Astrocyte (in vitro differentiated cells and primary cell): ENCODE data around the gene ADAMTS16. TPM values are rescaled to one million over a fixed set of nuclear protein-coding genes. Genes with fewer than 3 reads are reported as not detected.

Experiments
- DNase-seq: peaks from one replicate; pipeline ENCODE4 v3.0.0-alpha.2; 2010; ENCODE audit warnings: low read depth
- FAIRE-seq: peaks from 2 replicates; lab custom pipeline; 2011; peaks lifted over from hg19 to GRCh38; lab: Jason Lieb, UNC
- H2AFZ ChIP-seq: 2 replicates; pipeline ENCODE4 v1.6.0; 2012; ENCODE audit warnings: low read depth, low read length, inconsistent platforms
- H3K27ac ChIP-seq: 2 replicates; pipeline ENCODE4 v1.5.1; 2011; ENCODE audit warnings: low read depth, low read length, inconsistent platforms
- H3K27me3 ChIP-seq: 2 replicates; pipeline ENCODE4 v1.6.0; 2011; ENCODE audit warnings: low read length, inconsistent platforms; ENCODE audit not compliant: insufficient read depth
- H3K36me3 ChIP-seq: 2 replicates; pipeline ENCODE4 v1.5.1; 2011; ENCODE audit warnings: low read length, inconsistent platforms; ENCODE audit not compliant: insufficient read depth
- H3K4me1 ChIP-seq: 2 replicates; pipeline ENCODE4 v1.5.1; 2011; ENCODE audit warnings: low read length, inconsistent platforms; ENCODE audit not compliant: insufficient read depth
- H3K4me2 ChIP-seq: 2 replicates; pipeline ENCODE4 v1.6.0; 2012; ENCODE audit warnings: low read length, inconsistent platforms
- H3K4me3 ChIP-seq: 2 replicates; pipeline ENCODE4 v1.5.1; 2011; ENCODE audit warnings: low read depth, mild to moderate bottlenecking, low read length, inconsistent platforms; ENCODE audit not compliant: insufficient read depth
- H3K79me2 ChIP-seq: 2 replicates; pipeline ENCODE4 v1.6.0; 2012; ENCODE audit warnings: mild to moderate bottlenecking, low read length, inconsistent platforms; ENCODE audit not compliant: insufficient read depth
- H3K9ac ChIP-seq: 2 replicates; pipeline ENCODE4 v1.6.0; 2012; ENCODE audit warnings: mild to moderate bottlenecking, low read length, inconsistent platforms
- H3K9me3 ChIP-seq: 2 replicates; pipeline ENCODE4 v1.5.1; 2012; ENCODE audit warnings: low read depth, mild to moderate bottlenecking, low read length, inconsistent platforms; ENCODE audit not compliant: insufficient read depth
- H4K20me1 ChIP-seq: 2 replicates; pipeline ENCODE4 v1.6.0; 2012; ENCODE audit warnings: low read length, inconsistent platforms; ENCODE audit not compliant: insufficient read depth
- H3K27ac Mint-ChIP-seq: one replicate; pipeline ENCODE4 v1.8.0; 2021; ENCODE audit warnings: mild to moderate bottlenecking, mixed read lengths; ENCODE audit not compliant: unreplicated experiment
- H3K27me3 Mint-ChIP-seq: one replicate; pipeline ENCODE4 v1.8.0; 2021; ENCODE audit warnings: low read depth, mixed read lengths; ENCODE audit not compliant: unreplicated experiment
- H3K36me3 Mint-ChIP-seq: one replicate; pipeline ENCODE4 v1.8.0; 2021; ENCODE audit warnings: low read depth, mixed read lengths; ENCODE audit not compliant: unreplicated experiment
- H3K4me1 Mint-ChIP-seq: one replicate; pipeline ENCODE4 v1.8.0; 2021; ENCODE audit warnings: low read depth, mixed read lengths; ENCODE audit not compliant: unreplicated experiment
- H3K4me3 Mint-ChIP-seq: one replicate; pipeline ENCODE4 v1.8.0; 2021; ENCODE audit warnings: mild to moderate bottlenecking, moderate library complexity, mixed read lengths; ENCODE audit not compliant: unreplicated experiment
- H3K9me3 Mint-ChIP-seq: one replicate; pipeline ENCODE4 v1.8.0; 2021; ENCODE audit warnings: mild to moderate bottlenecking, mixed read lengths; ENCODE audit not compliant: unreplicated experiment
- EZH2 ChIP-seq: IDR thresholded peaks from 2 replicates; pipeline ENCODE4 v1.6.1; 2012; ENCODE audit warnings: mild to moderate bottlenecking, low read length, inconsistent platforms; ENCODE audit not compliant: insufficient read depth
- total RNA-seq: library from RNA; stranded (reverse); gene quantifications from 2 replicates; pipeline ENCODE4 v1.2.1, GENCODE V29; 2021
- TF ChIP-seq, protein P1 (sequence below): IDR thresholded peaks from 2 replicates; pipeline ENCODE4 v1.5.1; 2011; ENCODE audit warnings: low read depth, mild to moderate bottlenecking, inconsistent platforms, low read length, moderate library complexity; ENCODE audit not compliant: insufficient read depth

Gene ADAMTS16
- total RNA-seq, 1 donor from 2014 or later, result 5.7 TPM

- Mint-ChIP-seq H3K27ac (no peak overlapping the region), H3K36me3 (peaks cover 1% of the 10 kb centered on the region), H3K9me3 (peaks cover 2% of the 10 kb centered on the region), H3K4me1 (peaks cover 30% of the 10 kb centered on the region), H3K4me3 (no peak overlapping the region), H3K27me3 (peaks cover 3% of the 10 kb centered on the region)
- H3K79me2 ChIP-seq, result no peaks in the 10 kb centered on the region
- no peak overlapping the region for H3K4me3 ChIP-seq
- H3K27ac ChIP-seq, result no peak overlapping the region
- no peaks in the 10 kb centered on the region for H3K9me3 ChIP-seq
- no peak overlapping the region for H3K9ac ChIP-seq
- no peaks in the 10 kb centered on the region for H4K20me1 ChIP-seq
- H3K4me1 ChIP-seq, result peaks cover 21% of the 10 kb centered on the region
- no peaks in the 10 kb centered on the region for H3K27me3 ChIP-seq
- TF ChIP-seq, protein P1, sequence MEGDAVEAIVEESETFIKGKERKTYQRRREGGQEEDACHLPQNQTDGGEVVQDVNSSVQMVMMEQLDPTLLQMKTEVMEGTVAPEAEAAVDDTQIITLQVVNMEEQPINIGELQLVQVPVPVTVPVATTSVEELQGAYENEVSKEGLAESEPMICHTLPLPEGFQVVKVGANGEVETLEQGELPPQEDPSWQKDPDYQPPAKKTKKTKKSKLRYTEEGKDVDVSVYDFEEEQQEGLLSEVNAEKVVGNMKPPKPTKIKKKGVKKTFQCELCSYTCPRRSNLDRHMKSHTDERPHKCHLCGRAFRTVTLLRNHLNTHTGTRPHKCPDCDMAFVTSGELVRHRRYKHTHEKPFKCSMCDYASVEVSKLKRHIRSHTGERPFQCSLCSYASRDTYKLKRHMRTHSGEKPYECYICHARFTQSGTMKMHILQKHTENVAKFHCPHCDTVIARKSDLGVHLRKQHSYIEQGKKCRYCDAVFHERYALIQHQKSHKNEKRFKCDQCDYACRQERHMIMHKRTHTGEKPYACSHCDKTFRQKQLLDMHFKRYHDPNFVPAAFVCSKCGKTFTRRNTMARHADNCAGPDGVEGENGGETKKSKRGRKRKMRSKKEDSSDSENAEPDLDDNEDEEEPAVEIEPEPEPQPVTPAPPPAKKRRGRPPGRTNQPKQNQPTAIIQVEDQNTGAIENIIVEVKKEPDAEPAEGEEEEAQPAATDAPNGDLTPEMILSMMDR, result no peak
- TF ChIP-seq EZH2, result no peak
- no peak overlapping the region for H2AFZ ChIP-seq
- H3K4me2 ChIP-seq, result no peak overlapping the region
- no peak for DNase-seq
- no peak for FAIRE-seq
- no peaks in the 10 kb centered on the region for H3K36me3 ChIP-seq
These were observed 155.9 kb downstream of the ADAMTS16 start for GRCh38 chr5:5296051-5296450.

DNA sequence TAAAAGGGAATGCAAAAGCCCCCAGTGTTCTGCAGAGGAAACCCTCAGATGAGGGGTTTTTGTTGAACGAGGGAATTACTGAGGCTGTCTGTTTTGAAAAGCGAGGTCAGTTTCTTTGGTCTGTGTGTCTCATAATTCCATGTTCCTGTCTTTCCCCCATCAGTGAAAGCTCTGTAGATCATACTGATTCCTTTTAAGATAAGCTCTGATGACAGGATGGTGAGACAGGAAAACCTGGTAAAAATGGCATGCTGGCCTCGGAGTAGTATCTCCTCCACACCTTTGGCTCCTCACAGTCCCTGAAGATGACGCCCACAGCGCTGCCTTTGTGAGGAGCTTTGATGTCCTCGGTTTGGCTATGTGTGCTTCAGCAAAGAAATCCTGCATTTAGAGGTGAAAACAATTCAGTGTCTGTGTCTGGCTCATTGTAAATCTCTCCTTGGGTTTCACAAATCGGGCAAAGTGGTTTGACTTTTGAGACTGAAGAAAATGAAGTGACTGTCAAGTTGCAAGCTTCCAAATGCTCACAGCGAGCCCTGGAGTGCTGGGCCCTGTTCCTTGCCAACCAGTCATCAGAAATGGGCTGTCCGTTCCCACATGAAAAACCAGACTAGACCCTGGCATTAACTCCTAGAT is 157.4 kb downstream of the ADAMTS16 start:
- Mint-ChIP-seq H3K27ac (peak overlapping the region; percentile 1), H3K27me3 (peaks cover 3% of the 10 kb centered on the region)

More for the DNA sequence above, 157.4 kb downstream of the ADAMTS16 start:
- Histone ChIP-seq H2AFZ (no peak overlapping the region), H3K27me3 (no peaks in the 10 kb centered on the region), H3K4me2 (no peak overlapping the region), H3K9ac (no peak overlapping the region), H3K79me2 (no peaks in the 10 kb centered on the region), H3K27ac (no peak overlapping the region), H3K36me3 (no peaks in the 10 kb centered on the region), H3K9me3 (peaks cover 5% of the 10 kb centered on the region), H4K20me1 (no peaks in the 10 kb centered on the region), H3K4me3 (no peak overlapping the region), H3K4me1 (peaks cover 14% of the 10 kb centered on the region)
- peaks cover 23% of the 10 kb centered on the region for H3K4me1 Mint-ChIP-seq
- DNase-seq (no peak), FAIRE-seq (no peak)
- H3K9me3 Mint-ChIP-seq, result peaks cover 11% of the 10 kb centered on the region
- TF ChIP-seq, protein P1, result no peak
- TF ChIP-seq EZH2, result no peak
- H3K4me3 Mint-ChIP-seq, result no peak overlapping the region
- H3K36me3 Mint-ChIP-seq, result peaks cover 6% of the 10 kb centered on the region
